Stimulated activated naive CD8-positive, alpha-beta T cell treated with anti-CD3 and anti-CD28 coated beads, Interleukin-15, amount 100 ng/mL, for 72 hours (primary cell): ENCODE data around the gene NEK2.
"Not testable (repeated sequence)": the region's sequence is repeated elsewhere in the genome, so short reads cannot be mapped to it uniquely, and the experiment has no call there.

Source experiments
- ATAC-seq: fragments of 150-1000 bp; cut with Tn5 transposase; 2 replicates; pipeline ENCODE4 v1.10.0; 2021; ENCODE audit warnings: mild to moderate bottlenecking, moderate library complexity
- DNase-seq, 2 donors: peaks; one replicate each; pipeline ENCODE4 v3.0.0; 2021 to 2022
- H3K27ac Mint-ChIP-seq, 2 donors: one replicate each; pipeline ENCODE4 v1.8.0; 2022; ENCODE audit warnings: mild to moderate bottlenecking in 2 of 2, mixed read lengths in 2 of 2, moderate library complexity in 2 of 2
- H3K27me3 Mint-ChIP-seq: one replicate; pipeline ENCODE4 v1.8.0; 2022; ENCODE audit warnings: mixed read lengths
- H3K4me1 Mint-ChIP-seq: one replicate; pipeline ENCODE4 v1.8.0; 2022; ENCODE audit warnings: mild to moderate bottlenecking, mixed read lengths
- H3K4me3 Mint-ChIP-seq, 2 donors: one replicate each; pipeline ENCODE4 v1.8.0; 2022; ENCODE audit warnings: mild to moderate bottlenecking in 2 of 2, mixed read lengths in 2 of 2, moderate library complexity in 1 of 2
- H3K9me3 Mint-ChIP-seq, 2 donors: one replicate each; pipeline ENCODE4 v1.8.0; 2022; ENCODE audit warnings: mixed read lengths in 2 of 2

The NEK2 gene

DNA sequence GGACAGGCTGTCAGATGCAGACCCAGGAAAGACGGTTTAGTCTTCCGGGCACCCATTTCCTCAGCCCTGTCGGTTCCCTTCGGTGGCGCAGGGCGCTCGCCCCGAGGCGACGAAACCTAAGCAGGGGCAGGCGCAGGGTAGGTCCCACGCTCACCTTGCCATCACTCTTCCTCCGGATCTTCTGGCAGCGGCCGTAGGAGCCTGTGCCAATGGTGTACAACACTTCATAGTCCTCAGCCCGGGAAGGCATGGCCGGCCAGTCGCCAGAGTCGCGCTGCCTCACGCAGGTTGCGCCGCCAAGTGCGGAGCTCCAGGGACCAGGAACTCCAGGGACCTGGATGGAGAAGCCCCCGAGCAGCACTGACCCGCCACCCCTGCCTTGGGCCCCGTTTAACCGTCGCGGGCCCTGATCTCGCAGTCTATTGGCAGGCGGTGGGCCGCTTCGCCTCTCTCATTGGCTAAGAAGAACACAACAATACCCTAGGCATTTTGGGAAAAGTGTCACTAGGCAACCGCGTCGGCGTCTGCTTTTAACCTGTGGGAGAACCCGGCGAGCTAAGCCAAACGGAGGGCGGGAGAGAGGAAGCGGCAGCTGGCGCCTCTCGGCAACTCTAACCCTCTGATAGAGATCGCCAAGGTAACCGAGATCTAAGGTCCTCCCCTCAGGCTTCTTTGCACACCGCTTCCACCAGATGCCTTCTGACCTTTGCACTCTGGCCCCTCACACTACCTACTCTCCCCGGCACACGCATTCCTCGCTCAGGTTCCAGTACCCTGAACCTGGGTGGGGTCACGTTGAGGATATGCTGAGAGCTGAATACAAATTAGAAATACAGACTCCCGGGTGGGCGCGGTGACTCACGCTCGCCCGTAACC lies at the start of gene NEK2:
Gene NEK2, minus strand, starts transcription at position 392 of the 876 bp plus-strand sequence. Its CDS starts 142 bp downstream, at position 250.
- peak within 1 kb of the TSS; percentile 86 to 94 for H3K27ac Mint-ChIP-seq
- H3K9me3 Mint-ChIP-seq: no peaks in the 10 kb centered on the region

GRCh38 chr1:211724687-211725196 lies 49.3 kb upstream of the NEK2 start:
- ATAC-seq (no peak), DNase-seq (no peak)
- Mint-ChIP-seq H3K27ac (no peak overlapping the region), H3K4me3 (no peak overlapping the region), H3K9me3 (no peaks in the 10 kb centered on the region), H3K4me1 (no peaks in the 10 kb centered on the region), H3K27me3 (peaks cover 13% of the 10 kb centered on the region)

More for the DNA sequence above, at the start of gene NEK2:
- DNase-seq: peak; percentile 68 to 83
- ATAC-seq: peak; percentile 97
- Mint-ChIP-seq H3K4me3 (peak within 1 kb of the TSS; percentile 90 to 93), H3K4me1 (peaks cover 17% of the 10 kb centered on the region), H3K27me3 (no peaks in the 10 kb centered on the region)

DNA sequence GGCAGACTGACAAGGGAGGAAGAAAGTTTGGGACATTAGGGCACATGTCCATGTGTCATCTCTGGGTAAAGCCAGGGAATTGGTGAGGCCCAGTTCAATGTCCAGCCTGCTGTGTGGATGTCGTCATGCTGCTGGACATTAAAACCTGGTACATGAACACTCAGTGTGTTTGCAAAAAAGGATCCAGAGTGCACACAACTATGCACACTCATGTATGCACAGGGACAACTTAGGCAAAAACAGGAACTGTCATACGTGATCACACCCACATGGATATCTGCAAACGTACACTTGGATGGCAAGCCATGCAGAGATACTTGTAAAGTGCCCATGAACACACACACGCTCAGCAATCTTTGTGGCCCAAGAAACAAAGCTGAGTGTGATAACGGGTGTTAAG lies 47.9 kb upstream of the NEK2 start:
- Mint-ChIP-seq H3K27ac (no peak overlapping the region), H3K27me3 (peaks cover 13% of the 10 kb centered on the region), H3K9me3 (no peaks in the 10 kb centered on the region), H3K4me1 (no peaks in the 10 kb centered on the region), H3K4me3 (no peak overlapping the region)
- ATAC-seq: no peak
- DNase-seq: no peak

DNA sequence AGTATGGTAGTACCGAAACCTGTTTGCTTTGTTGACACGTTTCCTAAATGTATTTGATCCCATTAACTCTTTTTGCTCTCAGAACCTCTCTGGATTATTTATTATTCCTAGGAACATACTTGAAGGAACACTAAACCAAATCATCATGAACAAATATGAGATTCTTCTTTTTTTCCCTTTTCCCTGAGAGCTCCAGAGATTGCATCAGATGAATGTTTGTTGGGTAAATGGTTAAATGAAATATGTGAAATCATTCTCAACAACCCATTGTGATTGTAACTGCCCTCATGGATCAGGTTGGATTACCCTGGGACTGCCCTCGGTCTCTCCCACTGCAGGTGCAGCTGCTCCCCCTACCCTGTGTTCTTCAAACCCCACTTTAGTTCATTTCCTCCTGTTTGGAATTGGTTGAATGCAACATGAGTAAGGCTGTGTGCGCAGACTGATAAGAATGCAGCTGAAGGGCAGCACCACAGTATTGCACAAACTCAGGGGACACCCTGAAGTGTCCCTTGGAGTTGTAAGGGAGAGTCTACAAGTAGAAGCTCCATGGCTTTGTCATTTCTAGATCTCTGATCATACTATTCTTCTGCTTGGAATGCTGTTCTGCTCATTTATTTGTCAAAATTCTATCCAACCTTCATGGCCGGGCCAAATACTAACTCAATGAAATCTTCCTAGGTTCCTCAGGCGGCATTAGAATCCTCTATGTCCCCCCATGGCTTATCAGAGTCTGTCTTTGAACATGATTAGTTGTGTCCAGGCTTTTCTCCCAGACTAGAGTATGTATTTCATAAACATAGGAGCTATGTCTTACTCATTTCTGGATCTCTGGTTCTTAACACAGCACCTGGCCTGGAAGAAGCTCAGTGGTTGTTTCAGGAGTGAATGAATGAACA lies 47.1 kb upstream of the NEK2 start:
- no peak overlapping the region for H3K4me3 Mint-ChIP-seq
- ATAC-seq (no peak), DNase-seq (no peak)
- H3K9me3 Mint-ChIP-seq: peaks cover under 1 to 1% of the 10 kb centered on the region in 2 donors
- peaks cover 13% of the 10 kb centered on the region for H3K27me3 Mint-ChIP-seq
- no peak overlapping the region for H3K27ac Mint-ChIP-seq
- H3K4me1 Mint-ChIP-seq: no peaks in the 10 kb centered on the region

DNA sequence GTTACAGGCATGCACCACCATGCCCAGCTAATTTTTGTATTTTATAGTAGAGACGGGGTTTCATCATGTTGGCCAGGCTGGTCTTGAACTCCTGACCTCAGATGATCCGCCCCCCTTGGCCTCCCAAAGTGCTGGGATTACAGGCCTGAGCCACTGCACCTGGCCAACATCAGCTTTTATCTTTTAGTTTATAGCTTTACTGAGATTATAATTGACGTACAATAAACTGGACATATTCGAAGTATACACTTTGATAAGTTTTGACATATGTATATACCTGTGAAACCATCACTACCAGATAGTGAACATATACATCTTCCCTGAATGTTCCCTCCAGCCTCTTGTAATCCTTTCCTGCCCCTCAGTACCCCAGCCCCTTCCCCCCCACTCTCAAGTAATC lies 41.1 kb upstream of the NEK2 start:
- H3K9me3 Mint-ChIP-seq, DNase-seq, H3K27me3 Mint-ChIP-seq, H3K4me3 Mint-ChIP-seq, ATAC-seq, H3K27ac Mint-ChIP-seq, H3K4me1 Mint-ChIP-seq: not testable (repeated sequence)

- ATAC-seq (no peak), DNase-seq (no peak)
- no peak overlapping the region for H3K4me3 Mint-ChIP-seq
- no peak overlapping the region for H3K27ac Mint-ChIP-seq
- no peaks in the 10 kb centered on the region for H3K27me3 Mint-ChIP-seq
- peaks cover 5 to 7% of the 10 kb centered on the region in 2 donors for H3K9me3 Mint-ChIP-seq
- H3K4me1 Mint-ChIP-seq: no peaks in the 10 kb centered on the region
Measured at GRCh38 chr1:211715971-211716370, 40.5 kb upstream of the NEK2 start.

DNA sequence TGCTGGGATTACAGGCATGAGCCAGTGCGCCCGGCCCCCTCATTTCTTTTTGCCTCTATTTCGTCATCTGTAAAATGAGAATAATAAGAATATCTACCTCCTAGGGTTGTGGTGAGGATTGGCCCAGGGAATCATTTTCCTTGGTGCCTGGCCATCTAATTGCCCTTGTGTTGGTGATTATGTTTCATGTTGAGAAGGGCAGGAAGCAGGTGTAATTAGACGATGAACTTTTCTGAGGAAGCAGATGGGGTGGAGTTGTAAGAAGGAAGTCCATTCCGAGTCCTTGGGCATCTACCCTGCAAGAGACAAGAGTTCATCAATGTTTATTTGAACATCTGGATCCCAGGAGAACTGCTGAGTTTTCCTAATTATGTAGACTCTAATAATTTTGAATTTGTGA lies 38.7 kb upstream of the NEK2 start:
- Mint-ChIP-seq H3K27ac (no peak overlapping the region), H3K4me3 (no peak overlapping the region), H3K9me3 (peaks cover 5 to 7% of the 10 kb centered on the region in 2 donors), H3K4me1 (no peaks in the 10 kb centered on the region), H3K27me3 (no peaks in the 10 kb centered on the region)
- ATAC-seq (no peak), DNase-seq (no peak)

GRCh38 chr1:211713231-211713630 lies 37.8 kb upstream of the NEK2 start:
- H3K27me3 Mint-ChIP-seq: no peaks in the 10 kb centered on the region
- H3K27ac Mint-ChIP-seq: no peak overlapping the region
- no peak for ATAC-seq
- H3K4me3 Mint-ChIP-seq: no peak overlapping the region
- DNase-seq: no peak
- no peaks in the 10 kb centered on the region for H3K4me1 Mint-ChIP-seq
- peaks cover 5 to 7% of the 10 kb centered on the region in 2 donors for H3K9me3 Mint-ChIP-seq

DNA sequence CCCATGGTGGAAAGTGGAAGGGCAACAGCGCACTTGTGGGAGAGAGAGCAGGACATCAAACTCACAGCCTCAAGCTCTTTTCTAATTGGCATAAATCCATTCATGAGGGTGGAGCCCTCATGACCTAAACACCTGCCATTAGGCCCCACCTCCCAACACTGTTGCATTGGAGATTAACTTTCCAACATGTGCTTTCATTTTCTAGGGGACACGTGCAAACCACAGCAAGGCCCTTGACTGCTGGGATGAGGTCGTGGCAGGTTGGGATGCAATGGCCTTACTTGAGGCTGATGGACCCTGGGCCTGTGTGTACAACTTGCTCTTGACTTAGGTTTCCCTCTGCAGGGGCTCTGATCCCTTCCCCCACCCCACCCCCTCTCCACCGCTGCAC lies 35.9 kb upstream of the NEK2 start:
- Mint-ChIP-seq H3K4me3 (no peak overlapping the region), H3K9me3 (no peaks in the 10 kb centered on the region), H3K4me1 (no peaks in the 10 kb centered on the region), H3K27ac (no peak overlapping the region), H3K27me3 (no peaks in the 10 kb centered on the region)
- no peak for ATAC-seq
- no peak for DNase-seq

GRCh38 chr1:211710566-211711314 lies 35.3 kb upstream of the NEK2 start:
- no peak for DNase-seq
- H3K4me1 Mint-ChIP-seq: no peaks in the 10 kb centered on the region
- no peak overlapping the region for H3K4me3 Mint-ChIP-seq
- no peak for ATAC-seq
- H3K9me3 Mint-ChIP-seq: no peaks in the 10 kb centered on the region
- no peak overlapping the region for H3K27ac Mint-ChIP-seq
- no peaks in the 10 kb centered on the region for H3K27me3 Mint-ChIP-seq

GRCh38 chr1:211708926-211709325 lies 33.5 kb upstream of the NEK2 start:
- ATAC-seq (no peak), DNase-seq (no peak)
- H3K4me1 Mint-ChIP-seq: no peaks in the 10 kb centered on the region
- H3K27me3 Mint-ChIP-seq: no peaks in the 10 kb centered on the region
- H3K27ac Mint-ChIP-seq: no peak overlapping the region
- no peak overlapping the region for H3K4me3 Mint-ChIP-seq
- H3K9me3 Mint-ChIP-seq: no peaks in the 10 kb centered on the region

DNA sequence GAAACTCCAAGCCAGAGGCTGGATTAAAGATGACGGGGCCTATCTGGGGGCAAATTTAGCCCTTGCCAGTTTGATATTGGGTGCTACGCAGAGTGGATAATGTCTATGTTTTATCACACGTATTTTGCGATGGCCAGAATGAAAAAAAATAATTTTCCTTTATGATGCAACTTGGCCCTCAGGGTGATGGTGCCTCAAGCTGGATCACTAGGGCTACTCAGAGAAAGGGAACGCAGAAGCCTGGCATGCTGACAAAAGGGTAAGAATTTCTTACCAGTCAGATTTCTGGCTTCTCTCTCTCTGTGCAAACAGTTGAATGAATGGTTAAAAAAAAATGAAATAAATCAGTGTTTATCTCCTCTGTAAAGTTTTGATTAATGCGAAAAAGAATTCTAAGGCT lies 32.6 kb upstream of the NEK2 start:
- no peaks in the 10 kb centered on the region for H3K4me1 Mint-ChIP-seq
- no peak overlapping the region for H3K27ac Mint-ChIP-seq
- no peaks in the 10 kb centered on the region for H3K9me3 Mint-ChIP-seq
- DNase-seq (no peak), ATAC-seq (no peak)
- no peak overlapping the region for H3K4me3 Mint-ChIP-seq
- H3K27me3 Mint-ChIP-seq: no peaks in the 10 kb centered on the region

- no peaks in the 10 kb centered on the region for H3K27me3 Mint-ChIP-seq
- H3K27ac Mint-ChIP-seq: no peak overlapping the region
- H3K4me3 Mint-ChIP-seq: no peak overlapping the region
- H3K9me3 Mint-ChIP-seq: no peaks in the 10 kb centered on the region
- DNase-seq: no peak
- H3K4me1 Mint-ChIP-seq: peaks cover 7% of the 10 kb centered on the region
- no peak for ATAC-seq
Measured at GRCh38 chr1:211705467-211706091, 30.2 kb upstream of the NEK2 start.

DNA sequence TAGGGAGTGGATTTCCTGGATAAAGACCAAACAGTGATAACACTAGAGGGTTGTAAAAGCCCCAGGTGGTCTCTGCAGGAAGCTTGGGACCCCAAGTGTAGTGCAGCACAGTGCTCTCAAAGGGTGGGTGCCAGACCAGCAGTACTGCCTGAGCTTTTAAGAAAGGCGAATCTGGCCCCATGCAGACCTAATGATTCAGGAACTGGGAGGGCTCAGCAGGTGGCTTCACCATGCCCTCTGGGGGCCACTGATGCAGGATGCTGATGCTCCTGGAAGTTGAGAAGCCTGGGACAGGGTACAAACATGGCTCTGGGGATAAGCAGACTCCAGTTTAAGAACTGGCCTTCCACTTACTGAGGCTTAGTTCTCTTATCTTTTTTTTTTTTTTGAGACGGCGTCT lies 29.1 kb upstream of the NEK2 start:
- Mint-ChIP-seq H3K4me3 (no peak overlapping the region), H3K9me3 (no peaks in the 10 kb centered on the region), H3K27ac (no peak overlapping the region), H3K4me1 (peaks cover 7% of the 10 kb centered on the region), H3K27me3 (no peaks in the 10 kb centered on the region)
- ATAC-seq (no peak), DNase-seq (no peak)
